RWPE2 (cell line): ENCODE results near the gene SP110.

ENCODE experiments used
- ATAC-seq: fragments of 200-7000 bp; cut with Tn5 transposase; 3 replicates; pipeline ENCODE4 v1.9.1; 2021; ENCODE audit warnings: low read depth
- DNase-seq: peaks from one replicate; pipeline ENCODE4 v3.0.0-alpha.2; 2020; ENCODE audit warnings: low spot score
- H3K27ac ChIP-seq: fragments of 450-650 bp; 2 replicates; pipeline ENCODE4 v1.5.1; 2017; ENCODE audit warnings: mild to moderate bottlenecking; ENCODE audit not compliant: poor library complexity, severe bottlenecking
- H3K27me3 ChIP-seq: fragments of 250-450 bp; sonication (Bioruptor Pico); 2 replicates; pipeline ENCODE4 v1.5.1; 2021; ENCODE audit warnings: mild to moderate bottlenecking, moderate library complexity; ENCODE audit not compliant: insufficient read depth, poor library complexity, severe bottlenecking
- H3K36me3 ChIP-seq: fragments of 250-450 bp; sonication (Bioruptor Pico); 2 replicates; pipeline ENCODE4 v1.5.1; 2020; ENCODE audit warnings: low read depth, mild to moderate bottlenecking, moderate library complexity
- H3K4me1 ChIP-seq: fragments of 250-450 bp; sonication (Bioruptor Pico); 2 replicates; pipeline ENCODE4 v1.5.1; 2021; ENCODE audit warnings: mild to moderate bottlenecking, moderate library complexity; ENCODE audit not compliant: insufficient read depth, poor library complexity, severe bottlenecking
- H3K4me3 ChIP-seq: fragments of 250-450 bp; sonication (Bioruptor Pico); 2 replicates; pipeline ENCODE4 v1.5.1; 2021; ENCODE audit warnings: mild to moderate bottlenecking, moderate library complexity; ENCODE audit not compliant: severe bottlenecking
- H3K9me3 ChIP-seq: fragments of 250-450 bp; sonication (Bioruptor Pico); 2 replicates; pipeline ENCODE4 v1.5.1; 2021; ENCODE audit warnings: mild to moderate bottlenecking, moderate library complexity; ENCODE audit not compliant: severe bottlenecking
- CTCF ChIP-seq: fragments of 450-650 bp; IDR thresholded peaks from one replicate; pipeline ENCODE4 v1.5.1; 2017; ENCODE audit warnings: mild to moderate bottlenecking, moderate library complexity; ENCODE audit not compliant: poor library complexity, severe bottlenecking

SP110 gene

GRCh38 chr2:230246206-230246605 lies 26.4 kb upstream of the SP110 start:
- peaks cover 4% of the 10 kb centered on the region for H3K4me1 ChIP-seq
- no peaks in the 10 kb centered on the region for H3K36me3 ChIP-seq
- no peaks in the 10 kb centered on the region for H3K9me3 ChIP-seq
- H3K27me3 ChIP-seq = no peaks in the 10 kb centered on the region
- H3K27ac ChIP-seq = no peak overlapping the region
- TF ChIP-seq CTCF = no peak
- no peak overlapping the region for H3K4me3 ChIP-seq
- DNase-seq (no peak), ATAC-seq (no peak)

- Histone ChIP-seq H3K36me3 (no peaks in the 10 kb centered on the region), H3K27ac (no peak overlapping the region), H3K27me3 (no peaks in the 10 kb centered on the region), H3K4me3 (no peak overlapping the region), H3K9me3 (no peaks in the 10 kb centered on the region), H3K4me1 (peaks cover 4% of the 10 kb centered on the region)
- ATAC-seq = 0 out of 3 replicates have a peak, but pooled peaks have one; percentile 35
- TF ChIP-seq CTCF = no peak
- no peak for DNase-seq
Measured at GRCh38 chr2:230244211-230244610, 24.4 kb upstream of the SP110 start.

- no peak for TF ChIP-seq CTCF
- H3K36me3 ChIP-seq = no peaks in the 10 kb centered on the region
- ATAC-seq (no peak), DNase-seq (no peak)
- peaks cover 6% of the 10 kb centered on the region for H3K9me3 ChIP-seq
- no peaks in the 10 kb centered on the region for H3K27me3 ChIP-seq
- H3K4me1 ChIP-seq = peaks cover 5% of the 10 kb centered on the region
- H3K27ac ChIP-seq = no peak overlapping the region
- H3K4me3 ChIP-seq = no peak overlapping the region
Measured at GRCh38 chr2:230234845-230235244, 15.1 kb upstream of the SP110 start.

- Histone ChIP-seq H3K4me1 (peaks cover 6% of the 10 kb centered on the region), H3K27me3 (no peaks in the 10 kb centered on the region), H3K4me3 (no peak overlapping the region), H3K9me3 (peaks cover 6% of the 10 kb centered on the region), H3K36me3 (no peaks in the 10 kb centered on the region), H3K27ac (no peak overlapping the region)
- TF ChIP-seq CTCF = no peak
- ATAC-seq (no peak), DNase-seq (no peak)
Measured at GRCh38 chr2:230234122-230234722, 14.4 kb upstream of the SP110 start.

- no peak for ATAC-seq
- no peak for DNase-seq
- Histone ChIP-seq H3K9me3 (peaks cover 6% of the 10 kb centered on the region), H3K27ac (no peak overlapping the region), H3K4me3 (no peak overlapping the region), H3K27me3 (no peaks in the 10 kb centered on the region), H3K36me3 (no peaks in the 10 kb centered on the region), H3K4me1 (peaks cover 6% of the 10 kb centered on the region)
- no peak for TF ChIP-seq CTCF
Measured at GRCh38 chr2:230231251-230231650, 11.5 kb upstream of the SP110 start.
